Caco-2 (cell line): Measurements from ENCODE around the gene PDIA2. TPM values are rescaled to one million over a fixed set of nuclear protein-coding genes. Genes with fewer than 3 reads are reported as not detected.
"Not testable (repeated sequence)": the region's sequence is repeated elsewhere in the genome, so short reads cannot be mapped to it uniquely, and the experiment has no call there.

ENCODE experiments used
- BruUV-seq: library from RNA; stranded (reverse); fragments of 400-500 nt; replicated peaks from 2 replicates; lab custom pipeline; 2021; lab: Mats Ljungman, UMichigan
- CTCF ChIA-PET: fragments of 300-600 bp; sonication (Branson Sonifier 250); formaldehyde crosslinking; loops from one replicate; lab custom pipeline; 2022; ENCODE audit warnings: antibody characterized with exemption; lab: Charles Lee
- POLR2A ChIA-PET: fragments of 300-600 bp; sonication (Branson Sonifier 250); formaldehyde crosslinking; loops from one replicate; lab custom pipeline; 2022; ENCODE audit warnings: antibody characterized with exemption; lab: Charles Lee
- DNase-seq, 2 experiments: peaks; one replicate each; pipeline versions ENCODE4 v3.0.0 to v3.0.0-alpha.2; 2020 to 2022
- H3K27me3 ChIP-seq: replicated peaks from 2 replicates; pipeline ENCODE4 v1.6.0; 2011; ENCODE audit warnings: low read length; ENCODE audit not compliant: control insufficient read depth, insufficient read depth
- H3K36me3 ChIP-seq: 2 replicates; pipeline ENCODE4 v1.5.1; 2011; ENCODE audit warnings: low read length; ENCODE audit not compliant: control insufficient read depth, insufficient read depth
- H3K4me1 ChIP-seq: fragments of 250-450 bp; sonication (Bioruptor Pico); 2 replicates; pipeline ENCODE4 v1.5.1; 2020; ENCODE audit warnings: mild to moderate bottlenecking
- H3K4me3 ChIP-seq: 2 replicates; pipeline ENCODE4 v1.5.1; 2011; ENCODE audit warnings: low read depth, mild to moderate bottlenecking, control low read depth, low read length
- H3K9me3 ChIP-seq: fragments of 250-450 bp; sonication (Bioruptor Pico); 2 replicates; pipeline ENCODE4 v1.5.1; 2020; ENCODE audit warnings: mild to moderate bottlenecking, moderate library complexity
- H3K27ac Mint-ChIP-seq: one replicate; pipeline ENCODE4 v1.8.0; 2022; ENCODE audit warnings: mixed read lengths; ENCODE audit not compliant: unreplicated experiment
- H3K27me3 Mint-ChIP-seq: one replicate; pipeline ENCODE4 v1.8.0; 2022; ENCODE audit warnings: mixed read lengths; ENCODE audit not compliant: insufficient read depth, unreplicated experiment
- H3K36me3 Mint-ChIP-seq: one replicate; pipeline ENCODE4 v1.8.0; 2022; ENCODE audit warnings: mild to moderate bottlenecking, mixed read lengths; ENCODE audit not compliant: insufficient read depth, unreplicated experiment
- H3K4me1 Mint-ChIP-seq: one replicate; pipeline ENCODE4 v1.8.0; 2022; ENCODE audit warnings: low read depth, mixed read lengths; ENCODE audit not compliant: unreplicated experiment
- H3K4me3 Mint-ChIP-seq: one replicate; pipeline ENCODE4 v1.8.0; 2022; ENCODE audit warnings: mild to moderate bottlenecking, moderate library complexity, mixed read lengths; ENCODE audit not compliant: unreplicated experiment
- H3K9me3 Mint-ChIP-seq: one replicate; pipeline ENCODE4 v1.8.0; 2022; ENCODE audit warnings: mixed read lengths; ENCODE audit not compliant: unreplicated experiment
- CTCF ChIP-seq, 2 experiments: fragments of 200-600 bp in 1 of 2; IDR thresholded peaks; 1 replicate in 1 of 2; 2 replicates in 1 of 2; pipeline versions ENCODE4 v1.5.1 to v1.8.0; 2011 to 2022; ENCODE audit warnings: antibody characterized with exemption in 1 of 2, control low read depth in 1 of 2, inconsistent platforms in 1 of 2, low read depth in 1 of 2, low read length in 1 of 2, mild to moderate bottlenecking in 1 of 2, moderate library complexity in 1 of 2; ENCODE audit not compliant: insufficient read depth in 1 of 2, severe bottlenecking in 1 of 2, unreplicated experiment in 1 of 2
- intact Hi-C: fragments of 100-400 bp; cut with micrococcal nuclease; formaldehyde crosslinking; loops from one replicate; pipeline ENCODE4 v1.10.0; 2022; ENCODE audit not compliant: unreplicated experiment
- total RNA-seq: library from RNA; stranded (reverse); gene quantifications from 2 replicates; pipeline ENCODE4 v1.2.3, GENCODE V29; 2022

Gene PDIA2
- total RNA-seq, 1 experiment from 2014 or later = 0.41 TPM

GRCh38 chr16:266258-267164 is 16.5 kb upstream of the PDIA2 start:
- H3K9me3 ChIP-seq = no peaks in the 10 kb centered on the region
- H3K4me3 Mint-ChIP-seq = no peak overlapping the region
- ChIA-PET POLR2A (no interaction called here), CTCF (no interaction called here)
- no peaks in the 10 kb centered on the region for H3K36me3 ChIP-seq
- H3K36me3 Mint-ChIP-seq = peaks cover 8% of the 10 kb centered on the region
- no peaks in the 10 kb centered on the region for H3K9me3 Mint-ChIP-seq
- no TSS peak for BruUV-seq
- no peak for TF ChIP-seq CTCF (IDR thresholded peaks at IDR 0.05; ENCODE audit: insufficient read depth in 1 of 2, low read depth in 1 of 2, low read length in 1 of 2, severe bottlenecking in 1 of 2, unreplicated experiment in 1 of 2)
- DNase-seq = no peak
- H3K4me3 ChIP-seq = no peak overlapping the region
- no peaks in the 10 kb centered on the region for H3K4me1 ChIP-seq
- no peaks in the 10 kb centered on the region for H3K27me3 ChIP-seq
- no peaks in the 10 kb centered on the region for H3K4me1 Mint-ChIP-seq
- intact Hi-C loops = no loop called here
- H3K27me3 Mint-ChIP-seq = no peaks in the 10 kb centered on the region
- no peak overlapping the region for H3K27ac Mint-ChIP-seq

- POLR2A ChIA-PET, H3K4me1 ChIP-seq, H3K27me3 ChIP-seq, H3K27me3 Mint-ChIP-seq, intact Hi-C loops, H3K36me3 Mint-ChIP-seq, CTCF ChIA-PET, H3K4me3 ChIP-seq, H3K9me3 ChIP-seq, H3K4me1 Mint-ChIP-seq, DNase-seq, BruUV-seq, H3K9me3 Mint-ChIP-seq, H3K36me3 ChIP-seq, H3K4me3 Mint-ChIP-seq, H3K27ac Mint-ChIP-seq: not testable (repeated sequence)
Measured at GRCh38 chr16:267562-267961, 15.4 kb upstream of the PDIA2 start.

DNA sequence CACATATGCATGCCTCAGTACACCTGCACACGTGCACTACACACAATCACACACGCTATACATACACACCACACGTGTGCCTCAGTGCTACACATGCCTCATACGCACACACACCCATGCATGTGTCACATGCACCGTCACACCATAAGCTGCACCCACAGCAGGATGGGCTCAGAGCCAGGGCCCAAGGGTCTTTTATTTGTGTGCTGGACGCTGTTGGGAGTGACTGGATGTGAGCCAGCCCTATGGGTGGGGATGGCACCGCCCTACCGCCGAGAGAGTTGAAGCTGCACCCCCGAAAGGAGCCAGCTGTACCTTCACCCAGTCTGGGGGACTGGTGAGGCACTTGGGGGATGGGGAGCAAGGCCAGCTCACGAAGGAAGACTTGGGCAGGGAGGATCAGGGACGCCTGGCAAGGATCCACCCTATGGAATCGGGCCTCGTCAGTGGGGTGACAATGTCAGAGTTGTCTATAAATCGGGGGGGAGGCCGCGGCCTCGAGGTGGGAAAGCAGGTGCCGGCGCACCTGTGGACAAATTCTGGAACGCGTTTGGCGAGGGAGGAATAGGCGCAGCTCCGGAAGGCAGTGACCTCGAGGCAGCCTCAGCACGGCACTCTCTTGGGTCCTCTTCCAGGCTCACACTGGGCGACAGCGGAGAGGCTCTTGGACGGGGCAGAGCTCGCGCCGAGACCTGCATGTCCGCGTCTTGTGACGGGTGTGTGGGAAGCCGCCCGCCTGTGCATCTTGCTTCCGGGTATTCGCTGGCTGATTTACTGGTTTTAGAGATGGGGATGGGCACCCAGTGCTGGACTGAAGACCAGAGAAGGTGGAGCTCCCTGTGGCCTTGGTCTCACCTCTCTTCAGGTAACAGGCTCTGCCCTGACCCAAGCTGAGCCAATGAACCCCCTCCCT is 14.6 kb upstream of the PDIA2 start:
- H3K27ac Mint-ChIP-seq = no peak overlapping the region
- no peak for TF ChIP-seq CTCF (IDR thresholded peaks at IDR 0.05; ENCODE audit: insufficient read depth in 1 of 2, low read depth in 1 of 2, low read length in 1 of 2, severe bottlenecking in 1 of 2, unreplicated experiment in 1 of 2)
- peaks cover 4% of the 10 kb centered on the region for H3K36me3 Mint-ChIP-seq
- Histone ChIP-seq H3K27me3 (no peaks in the 10 kb centered on the region), H3K4me3 (no peak overlapping the region), H3K4me1 (no peaks in the 10 kb centered on the region), H3K36me3 (no peaks in the 10 kb centered on the region), H3K9me3 (no peaks in the 10 kb centered on the region)
- H3K27me3 Mint-ChIP-seq = no peaks in the 10 kb centered on the region
- POLR2A ChIA-PET = no interaction called here
- CTCF ChIA-PET = no interaction called here
- no peaks in the 10 kb centered on the region for H3K4me1 Mint-ChIP-seq
- intact Hi-C loops = no loop called here
- no peak overlapping the region for H3K4me3 Mint-ChIP-seq
- H3K9me3 Mint-ChIP-seq = no peaks in the 10 kb centered on the region
- peak in 1 of 2 experiments; percentile 28 for DNase-seq
- BruUV-seq = no TSS peak
